Measurements from ENCODE around the gene CLMN. TPM values are rescaled to one million over a fixed set of nuclear protein-coding genes. Genes with fewer than 3 reads are reported as not detected.

CLMN gene
- total RNA-seq, 3 donors from 2014 or later (not counting 1 experiment from before 2014, with no cell fraction given) = 0.80 to 2.0 (median 1.8) TPM

- intact Hi-C loops (cut with micrococcal nuclease) = no loop called here
- WGBS (ENCODE audit: insufficient coverage) = 85% methylated on average over 6 of the region's 6 CpGs
- Mint-ChIP-seq H3K27me3 (ENCODE audit: low read depth in 2 of 2) (peaks cover 0 to 7% of the 10 kb centered on the region in 2 donors), H3K36me3 (no peaks in the 10 kb centered on the region), H3K4me3 (no peak overlapping the region), H3K27ac (no peak overlapping the region), H3K9me3 (no peaks in the 10 kb centered on the region), H3K4me1 (no peaks in the 10 kb centered on the region)
- ATAC-seq (no peak), DNase-seq (no peak)
- Histone ChIP-seq H3K36me3 (ENCODE audit: control insufficient read depth, insufficient read depth, low read length) (no peaks in the 10 kb centered on the region), H3K4me1 (ENCODE audit: control insufficient read depth, insufficient read depth, low read length) (no peaks in the 10 kb centered on the region), H3K27me3 (ENCODE audit: control insufficient read depth, insufficient read depth, low read length) (no peaks in the 10 kb centered on the region), H3K9me3 (ENCODE audit: control insufficient read depth, insufficient read depth, low read length) (no peaks in the 10 kb centered on the region), H3K4me3 (ENCODE audit: low read length) (no peak overlapping the region), H3K27ac (ENCODE audit: low read length) (no peak overlapping the region)
- TF ChIP-seq, protein P1, sequence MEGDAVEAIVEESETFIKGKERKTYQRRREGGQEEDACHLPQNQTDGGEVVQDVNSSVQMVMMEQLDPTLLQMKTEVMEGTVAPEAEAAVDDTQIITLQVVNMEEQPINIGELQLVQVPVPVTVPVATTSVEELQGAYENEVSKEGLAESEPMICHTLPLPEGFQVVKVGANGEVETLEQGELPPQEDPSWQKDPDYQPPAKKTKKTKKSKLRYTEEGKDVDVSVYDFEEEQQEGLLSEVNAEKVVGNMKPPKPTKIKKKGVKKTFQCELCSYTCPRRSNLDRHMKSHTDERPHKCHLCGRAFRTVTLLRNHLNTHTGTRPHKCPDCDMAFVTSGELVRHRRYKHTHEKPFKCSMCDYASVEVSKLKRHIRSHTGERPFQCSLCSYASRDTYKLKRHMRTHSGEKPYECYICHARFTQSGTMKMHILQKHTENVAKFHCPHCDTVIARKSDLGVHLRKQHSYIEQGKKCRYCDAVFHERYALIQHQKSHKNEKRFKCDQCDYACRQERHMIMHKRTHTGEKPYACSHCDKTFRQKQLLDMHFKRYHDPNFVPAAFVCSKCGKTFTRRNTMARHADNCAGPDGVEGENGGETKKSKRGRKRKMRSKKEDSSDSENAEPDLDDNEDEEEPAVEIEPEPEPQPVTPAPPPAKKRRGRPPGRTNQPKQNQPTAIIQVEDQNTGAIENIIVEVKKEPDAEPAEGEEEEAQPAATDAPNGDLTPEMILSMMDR (IDR thresholded peaks at IDR 0.05) = no peak
These were observed 67.5 kb downstream of the CLMN start for GRCh38 chr14:95252219-95252618.

GRCh38 chr14:95250936-95251335 lies 68.8 kb downstream of the CLMN start:
- 96% methylated on average over 2 of the region's 7 CpGs for WGBS (ENCODE audit: insufficient coverage)
- Histone ChIP-seq H3K27ac (ENCODE audit: low read length) (no peak overlapping the region), H3K9me3 (ENCODE audit: control insufficient read depth, insufficient read depth, low read length) (no peaks in the 10 kb centered on the region), H3K4me3 (ENCODE audit: low read length) (no peak overlapping the region), H3K36me3 (ENCODE audit: control insufficient read depth, insufficient read depth, low read length) (no peaks in the 10 kb centered on the region), H3K27me3 (ENCODE audit: control insufficient read depth, insufficient read depth, low read length) (no peaks in the 10 kb centered on the region), H3K4me1 (ENCODE audit: control insufficient read depth, insufficient read depth, low read length) (no peaks in the 10 kb centered on the region)
- Mint-ChIP-seq H3K36me3 (no peaks in the 10 kb centered on the region), H3K27me3 (ENCODE audit: low read depth in 2 of 2) (peaks cover 0 to 7% of the 10 kb centered on the region in 2 donors), H3K4me1 (no peaks in the 10 kb centered on the region), H3K4me3 (no peak overlapping the region), H3K27ac (no peak overlapping the region), H3K9me3 (no peaks in the 10 kb centered on the region)
- no peak for DNase-seq
- intact Hi-C loops (cut with micrococcal nuclease) = no loop called here
- TF ChIP-seq, protein P1 (IDR thresholded peaks at IDR 0.05) = no peak
- no peak for ATAC-seq

GRCh38 chr14:95250140-95250769 lies 69.5 kb downstream of the CLMN start:
- WGBS (ENCODE audit: insufficient coverage) = 90% methylated on average over 5 of the region's 5 CpGs
- no peak overlapping the region for H3K27ac Mint-ChIP-seq
- no peak for ATAC-seq

More at GRCh38 chr14:95250140-95250769, 69.5 kb downstream of the CLMN start:
- intact Hi-C loops (cut with micrococcal nuclease) = no loop called here
- no peaks in the 10 kb centered on the region for H3K9me3 ChIP-seq (ENCODE audit: control insufficient read depth, insufficient read depth, low read length)
- Mint-ChIP-seq H3K27me3 (ENCODE audit: low read depth in 2 of 2) (peaks cover 2 to 7% of the 10 kb centered on the region in 2 donors), H3K4me3 (no peak overlapping the region), H3K4me1 (no peaks in the 10 kb centered on the region), H3K9me3 (peaks cover 0 to 2% of the 10 kb centered on the region in 2 donors), H3K36me3 (no peaks in the 10 kb centered on the region)
- DNase-seq = no peak
- H3K4me3 ChIP-seq (ENCODE audit: low read length) = no peak overlapping the region
- H3K27ac ChIP-seq (ENCODE audit: low read length) = no peak overlapping the region
- TF ChIP-seq, protein P1 (IDR thresholded peaks at IDR 0.05) = no peak
- H3K4me1 ChIP-seq (ENCODE audit: control insufficient read depth, insufficient read depth, low read length) = no peaks in the 10 kb centered on the region
- H3K27me3 ChIP-seq (ENCODE audit: control insufficient read depth, insufficient read depth, low read length) = no peaks in the 10 kb centered on the region
- no peaks in the 10 kb centered on the region for H3K36me3 ChIP-seq (ENCODE audit: control insufficient read depth, insufficient read depth, low read length)

All from natural killer cell (primary cell).